Measurements from ENCODE around the gene GUCA2B.

DNA sequence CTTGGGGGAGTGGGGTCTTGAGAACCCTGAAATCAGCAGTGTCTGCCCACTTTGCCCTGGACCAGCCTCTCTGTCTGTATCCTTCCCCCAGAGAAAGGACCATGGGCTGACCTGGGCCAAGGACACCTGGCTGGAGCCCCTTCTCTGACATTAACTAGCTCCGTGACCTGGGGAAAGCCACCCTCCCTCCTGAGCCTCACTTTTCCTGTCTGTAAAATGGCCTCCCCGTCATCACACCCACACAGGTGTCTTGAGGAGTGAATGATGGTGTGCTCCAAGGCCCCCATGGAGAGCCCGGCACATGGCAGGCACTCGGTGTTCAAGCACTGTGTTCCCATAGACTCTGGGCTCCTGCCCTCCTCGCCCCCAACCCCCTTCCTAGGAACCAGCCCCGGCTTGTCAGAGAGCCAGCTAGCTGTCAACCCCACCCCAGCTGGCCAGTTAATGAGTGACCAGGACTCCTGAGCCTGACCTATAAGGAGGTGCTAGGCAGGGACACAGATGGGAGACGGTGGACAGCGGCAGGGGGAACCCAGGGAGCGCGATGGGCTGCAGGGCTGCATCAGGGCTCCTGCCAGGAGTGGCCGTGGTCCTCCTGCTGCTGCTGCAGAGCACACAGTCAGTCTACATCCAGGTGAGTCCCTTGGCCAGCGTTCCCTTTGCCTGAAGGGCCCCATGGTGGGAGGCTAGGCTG lies at the start of gene GUCA2B:
- TF ChIP-seq GATA3 (IDR thresholded peaks at IDR 0.05; ENCODE audit: low read depth, low read length) (no peak), GATA2 (IDR thresholded peaks at IDR 0.05; ENCODE audit: low read depth, low read length) (no peak)
